ENCODE data around the gene HSPH1.

DNA sequence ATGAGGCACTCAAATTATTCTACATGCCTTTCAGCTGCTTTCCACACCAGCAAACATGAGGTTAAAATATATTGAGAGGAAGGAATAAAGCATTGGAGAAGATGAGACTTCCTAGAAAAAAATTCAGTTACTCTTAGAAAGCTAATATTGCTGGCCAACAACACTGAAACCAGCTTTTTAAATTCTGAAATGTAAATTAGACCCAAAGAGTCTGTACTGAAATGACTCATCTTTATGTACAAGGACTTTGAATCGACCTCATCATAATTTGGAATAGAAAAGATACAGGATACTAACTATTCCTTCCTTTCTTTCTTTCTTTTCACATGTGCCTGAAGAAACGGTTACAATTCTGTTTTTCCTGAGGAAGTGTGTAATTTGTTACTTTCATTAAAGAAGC, 6.5 kb upstream of the HSPH1 start:
- TF ChIP-seq EP300 (conservative IDR thresholded peaks at IDR 0.05; ENCODE audit: poor library complexity, severe bottlenecking) (no peak), CTCF (IDR thresholded peaks at IDR 0.05; ENCODE audit: poor library complexity, severe bottlenecking) (no peak), MXI1 (conservative IDR thresholded peaks at IDR 0.05; ENCODE audit: poor library complexity, severe bottlenecking) (no peak), RAD21 (conservative IDR thresholded peaks at IDR 0.05) (no peak), POLR2AphosphoS5 (IDR thresholded peaks at IDR 0.05) (no peak), TAF1 (IDR thresholded peaks at IDR 0.05; ENCODE audit: low read depth) (no peak)
- TF ChIP-seq, protein P1, sequence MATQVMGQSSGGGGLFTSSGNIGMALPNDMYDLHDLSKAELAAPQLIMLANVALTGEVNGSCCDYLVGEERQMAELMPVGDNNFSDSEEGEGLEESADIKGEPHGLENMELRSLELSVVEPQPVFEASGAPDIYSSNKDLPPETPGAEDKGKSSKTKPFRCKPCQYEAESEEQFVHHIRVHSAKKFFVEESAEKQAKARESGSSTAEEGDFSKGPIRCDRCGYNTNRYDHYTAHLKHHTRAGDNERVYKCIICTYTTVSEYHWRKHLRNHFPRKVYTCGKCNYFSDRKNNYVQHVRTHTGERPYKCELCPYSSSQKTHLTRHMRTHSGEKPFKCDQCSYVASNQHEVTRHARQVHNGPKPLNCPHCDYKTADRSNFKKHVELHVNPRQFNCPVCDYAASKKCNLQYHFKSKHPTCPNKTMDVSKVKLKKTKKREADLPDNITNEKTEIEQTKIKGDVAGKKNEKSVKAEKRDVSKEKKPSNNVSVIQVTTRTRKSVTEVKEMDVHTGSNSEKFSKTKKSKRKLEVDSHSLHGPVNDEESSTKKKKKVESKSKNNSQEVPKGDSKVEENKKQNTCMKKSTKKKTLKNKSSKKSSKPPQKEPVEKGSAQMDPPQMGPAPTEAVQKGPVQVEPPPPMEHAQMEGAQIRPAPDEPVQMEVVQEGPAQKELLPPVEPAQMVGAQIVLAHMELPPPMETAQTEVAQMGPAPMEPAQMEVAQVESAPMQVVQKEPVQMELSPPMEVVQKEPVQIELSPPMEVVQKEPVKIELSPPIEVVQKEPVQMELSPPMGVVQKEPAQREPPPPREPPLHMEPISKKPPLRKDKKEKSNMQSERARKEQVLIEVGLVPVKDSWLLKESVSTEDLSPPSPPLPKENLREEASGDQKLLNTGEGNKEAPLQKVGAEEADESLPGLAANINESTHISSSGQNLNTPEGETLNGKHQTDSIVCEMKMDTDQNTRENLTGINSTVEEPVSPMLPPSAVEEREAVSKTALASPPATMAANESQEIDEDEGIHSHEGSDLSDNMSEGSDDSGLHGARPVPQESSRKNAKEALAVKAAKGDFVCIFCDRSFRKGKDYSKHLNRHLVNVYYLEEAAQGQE (IDR thresholded peaks at IDR 0.05; ENCODE audit: borderline replicate concordance), result no peak

All from neural cell (in vitro differentiated cells).